Muscle layer of duodenum (tissue), 2 donors: ENCODE data around the gene PTHLH.

Experiments used
- H3K27ac ChIP-seq: one replicate; pipeline ENCODE4 v1.7.0; 2013; ENCODE audit warnings: mild to moderate bottlenecking, low read length
- H3K27me3 ChIP-seq: one replicate; pipeline ENCODE4 v1.7.0; 2013; ENCODE audit warnings: low read depth, mild to moderate bottlenecking, control low read depth, low read length
- H3K36me3 ChIP-seq, 2 donors: one replicate each; pipeline ENCODE4 v1.7.0; 2013; ENCODE audit warnings: low read length in 2 of 2, control low read depth in 1 of 2, mild to moderate bottlenecking in 1 of 2; ENCODE audit not compliant: insufficient read depth in 2 of 2, control insufficient read depth in 1 of 2
- H3K4me1 ChIP-seq, 2 donors: one replicate each; pipeline ENCODE4 v1.7.0; 2013; ENCODE audit warnings: low read length in 2 of 2, mild to moderate bottlenecking in 2 of 2, control low read depth in 1 of 2, moderate library complexity in 1 of 2; ENCODE audit not compliant: insufficient read depth in 2 of 2, control insufficient read depth in 1 of 2
- H3K4me3 ChIP-seq, 2 donors: one replicate each; pipeline ENCODE4 v1.7.0; 2013; ENCODE audit warnings: low read length in 2 of 2, low read depth in 1 of 2, mild to moderate bottlenecking in 1 of 2
- H3K9me3 ChIP-seq, 2 donors: one replicate each; pipeline ENCODE4 v1.7.0; 2013; ENCODE audit warnings: low read length in 2 of 2, control low read depth in 1 of 2, mild to moderate bottlenecking in 1 of 2; ENCODE audit not compliant: control insufficient read depth in 1 of 2
- donor health status: healthy.

PTHLH gene

DNA sequence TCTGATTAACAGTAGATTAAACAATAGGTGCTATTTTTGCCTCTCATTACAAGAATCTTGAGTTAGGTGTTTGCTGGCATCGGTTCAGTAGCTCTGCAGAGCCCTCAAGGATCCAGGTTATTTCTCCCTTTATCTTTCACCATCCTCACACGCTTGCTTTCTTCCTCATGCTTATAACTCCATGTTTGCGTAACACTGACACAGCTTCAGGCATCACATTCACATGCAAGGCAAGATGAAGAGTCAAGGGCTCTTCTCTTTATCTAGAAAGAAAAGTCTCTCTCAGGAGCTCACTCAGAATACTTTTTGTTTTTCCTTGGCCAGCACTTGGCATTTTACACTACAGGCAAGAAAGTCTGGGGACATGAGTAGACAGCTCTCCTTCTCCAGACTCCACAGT is 24.2 kb upstream of the PTHLH start:
- Histone ChIP-seq H3K4me1 (no peaks in the 10 kb centered on the region), H3K9me3 (no peaks in the 10 kb centered on the region), H3K27me3 (no peaks in the 10 kb centered on the region), H3K27ac (no peak overlapping the region), H3K4me3 (no peak overlapping the region), H3K36me3 (no peaks in the 10 kb centered on the region)

- H3K27me3 ChIP-seq, result no peaks in the 10 kb centered on the region
- H3K4me3 ChIP-seq, result no peak overlapping the region
- H3K4me1 ChIP-seq, result no peaks in the 10 kb centered on the region
- no peaks in the 10 kb centered on the region for H3K36me3 ChIP-seq
- no peak overlapping the region for H3K27ac ChIP-seq
- H3K9me3 ChIP-seq, result no peaks in the 10 kb centered on the region
Measured at GRCh38 chr12:27995406-27995805, 22.9 kb upstream of the PTHLH start.

GRCh38 chr12:27988594-27989233 is 16.2 kb upstream of the PTHLH start:
- H3K36me3 ChIP-seq, result no peaks in the 10 kb centered on the region
- H3K27me3 ChIP-seq, result no peaks in the 10 kb centered on the region
- H3K4me3 ChIP-seq, result no peak overlapping the region
- no peaks in the 10 kb centered on the region for H3K9me3 ChIP-seq
- no peak overlapping the region for H3K27ac ChIP-seq
- no peaks in the 10 kb centered on the region for H3K4me1 ChIP-seq

- Histone ChIP-seq H3K9me3 (no peaks in the 10 kb centered on the region), H3K4me3 (no peak overlapping the region)
Measured at GRCh38 chr12:27987331-27987730, 14.8 kb upstream of the PTHLH start.

GRCh38 chr12:27984275-27984674 is 11.7 kb upstream of the PTHLH start:
- Histone ChIP-seq H3K27me3 (no peaks in the 10 kb centered on the region), H3K27ac (no peak overlapping the region), H3K36me3 (no peaks in the 10 kb centered on the region), H3K4me3 (no peak overlapping the region), H3K4me1 (no peaks in the 10 kb centered on the region), H3K9me3 (no peaks in the 10 kb centered on the region)

More at GRCh38 chr12:27987331-27987730, 14.8 kb upstream of the PTHLH start:
- Histone ChIP-seq H3K36me3 (no peaks in the 10 kb centered on the region), H3K4me1 (no peaks in the 10 kb centered on the region), H3K27ac (no peak overlapping the region), H3K27me3 (no peaks in the 10 kb centered on the region)

- no peaks in the 10 kb centered on the region for H3K27me3 ChIP-seq
- no peaks in the 10 kb centered on the region for H3K4me1 ChIP-seq
- H3K4me3 ChIP-seq, result no peak overlapping the region
- H3K9me3 ChIP-seq, result no peaks in the 10 kb centered on the region
- no peaks in the 10 kb centered on the region for H3K36me3 ChIP-seq
- H3K27ac ChIP-seq, result no peak overlapping the region
Measured at GRCh38 chr12:27982951-27983350, 10.4 kb upstream of the PTHLH start.

- no peaks in the 10 kb centered on the region for H3K9me3 ChIP-seq
- H3K36me3 ChIP-seq, result no peaks in the 10 kb centered on the region
- H3K4me1 ChIP-seq, result no peaks in the 10 kb centered on the region
- no peaks in the 10 kb centered on the region for H3K27me3 ChIP-seq
- no peak overlapping the region for H3K4me3 ChIP-seq
- no peak overlapping the region for H3K27ac ChIP-seq
Measured at GRCh38 chr12:27982385-27982784, 9.9 kb upstream of the PTHLH start.

GRCh38 chr12:27981874-27982273 is 9.3 kb upstream of the PTHLH start:
- H3K4me3 ChIP-seq, result no peak overlapping the region
- H3K27me3 ChIP-seq, result no peaks in the 10 kb centered on the region
- H3K36me3 ChIP-seq, result no peaks in the 10 kb centered on the region
- no peak overlapping the region for H3K27ac ChIP-seq
- H3K4me1 ChIP-seq, result no peaks in the 10 kb centered on the region
- no peaks in the 10 kb centered on the region for H3K9me3 ChIP-seq

GRCh38 chr12:27979145-27979544 is 6.6 kb upstream of the PTHLH start:
- Histone ChIP-seq H3K27me3 (peaks cover 24% of the 10 kb centered on the region), H3K4me1 (peaks cover 0 to 17% of the 10 kb centered on the region in 2 donors), H3K36me3 (no peaks in the 10 kb centered on the region), H3K9me3 (no peaks in the 10 kb centered on the region), H3K27ac (no peak overlapping the region), H3K4me3 (no peak overlapping the region)

DNA sequence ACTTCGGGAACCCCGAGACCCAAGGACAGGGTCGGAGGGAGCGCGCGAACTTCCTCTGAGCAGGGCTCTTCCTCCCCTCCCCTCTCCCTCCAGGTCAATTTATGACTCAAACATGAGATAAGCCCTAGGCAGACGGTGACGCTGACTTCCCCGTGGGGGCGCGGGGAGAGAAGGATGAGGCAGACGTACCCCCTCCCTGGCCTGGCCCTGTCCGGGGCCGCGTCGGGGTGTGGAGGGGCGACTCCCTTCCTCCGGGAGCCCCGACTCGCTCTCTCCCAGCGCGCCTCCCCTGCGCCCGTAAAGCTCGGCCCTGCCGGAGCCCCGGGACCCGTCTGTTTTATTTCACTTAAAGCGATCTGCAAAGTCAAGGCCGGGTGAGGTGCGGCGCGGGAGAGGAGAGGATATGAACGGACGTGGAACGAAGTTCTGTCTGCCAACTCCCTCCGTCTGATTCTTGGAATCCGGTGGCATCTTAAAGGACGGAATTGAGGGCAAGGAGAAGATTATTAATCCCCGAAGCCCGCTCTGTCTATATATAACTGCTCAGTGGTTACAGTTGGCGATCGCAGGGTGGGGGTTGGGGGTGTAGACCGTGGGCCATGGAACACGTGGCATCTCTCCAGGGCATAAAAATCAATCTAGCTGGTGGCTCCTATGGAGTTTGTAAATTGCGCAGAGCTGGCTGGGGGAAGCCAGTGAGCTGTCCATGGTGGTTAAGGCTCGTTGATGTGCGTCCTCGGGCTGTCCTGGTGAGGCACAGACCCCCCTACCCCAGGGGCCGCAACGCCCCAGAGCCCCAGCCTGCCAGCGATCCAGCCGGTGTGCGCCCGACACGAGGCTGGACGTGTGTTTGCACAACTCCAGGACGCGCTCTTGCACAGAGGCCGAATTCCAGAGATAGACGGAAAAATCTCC is 2.9 kb upstream of the PTHLH start:
- H3K36me3 ChIP-seq, result no peaks in the 10 kb centered on the region
- peaks cover 37% of the 10 kb centered on the region for H3K27me3 ChIP-seq
- H3K9me3 ChIP-seq, result no peaks in the 10 kb centered on the region
- no peak overlapping the region for H3K27ac ChIP-seq
- peak overlapping the region in 1 of 2 donors; percentile 54 for H3K4me3 ChIP-seq
- H3K4me1 ChIP-seq, result peaks cover 2 to 26% of the 10 kb centered on the region in 2 donors

- Histone ChIP-seq H3K4me3 (peak overlapping the region in 1 of 2 donors; percentile 54), H3K4me1 (peaks cover 2 to 30% of the 10 kb centered on the region in 2 donors), H3K27me3 (peaks cover 38% of the 10 kb centered on the region), H3K27ac (no peak overlapping the region), H3K9me3 (no peaks in the 10 kb centered on the region), H3K36me3 (no peaks in the 10 kb centered on the region)
Measured at GRCh38 chr12:27974735-27975221, 2.2 kb upstream of the PTHLH start.
